ENCODE results near the gene PDE7B. TPM values are rescaled to one million over a fixed set of nuclear protein-coding genes. Genes with fewer than 3 reads are reported as not detected.

Gene PDE7B
- polyA plus RNA-seq, 1 donor (not counting 4 experiments of a cell fraction or from before 2014, with no cell fraction given) = 0.01 TPM

- Histone ChIP-seq H3K4me2 (ENCODE audit: control insufficient read depth, extremely low read depth, insufficient read depth, low read depth, low read length) (no peak overlapping the region), H3K27me3 (ENCODE audit: control insufficient read depth, extremely low read depth, insufficient read depth, low read length) (no peaks in the 10 kb centered on the region), H3K9me3 (ENCODE audit: control insufficient read depth, low read depth, low read length) (no peaks in the 10 kb centered on the region), H4K20me1 (ENCODE audit: control insufficient read depth, extremely low read depth, insufficient read depth, low read length) (no peaks in the 10 kb centered on the region), H3K9me1 (ENCODE audit: control insufficient read depth, extremely low read depth, insufficient read depth, low read length) (no peaks in the 10 kb centered on the region), H2AFZ (ENCODE audit: control insufficient read depth, low read length) (no peak overlapping the region), H3K4me3 (ENCODE audit: control insufficient read depth in 2 of 3, extremely low read depth in 1 of 3, insufficient read depth in 2 of 3, low read depth in 1 of 3, low read length in 3 of 3) (no peak overlapping the region), H3K9ac (ENCODE audit: control insufficient read depth, extremely low read depth, insufficient read depth, low read length) (no peak overlapping the region), H3K27ac (ENCODE audit: control insufficient read depth, insufficient read depth, low read length) (no peak overlapping the region), H3K36me3 (ENCODE audit: control insufficient read depth in 2 of 2, extremely low read depth in 1 of 2, insufficient read depth in 2 of 2, low read length in 2 of 2) (no peaks in the 10 kb centered on the region), H3K79me2 (ENCODE audit: control insufficient read depth, insufficient read depth, low read length) (no peaks in the 10 kb centered on the region), H3K4me1 (ENCODE audit: control insufficient read depth, extremely low read depth, insufficient read depth, low read length) (no peaks in the 10 kb centered on the region)
- no peak for FAIRE-seq
- DNase-seq (ENCODE audit: low read depth, low spot score) = no peak
- dilution Hi-C loops (cut with MboI; ENCODE audit: extremely low pct_ligation_motif_present, low sequenced_read_pairs) = no loop called here
- TF ChIP-seq EZH2 (IDR thresholded peaks at IDR 0.05; ENCODE audit: low read length) (no peak), CTCF (optimal IDR thresholded peaks at IDR 0.05 in 1 of 3, IDR thresholded peaks at IDR 0.05 in 1 of 3, conservative IDR thresholded peaks at IDR 0.05 in 1 of 3; ENCODE audit: extremely low read depth in 1 of 3, insufficient read depth in 2 of 3, low read length in 3 of 3) (no peak)
Observed at GRCh38 chr6:135858931-135859330, 7.4 kb downstream of the PDE7B start.

GRCh38 chr6:135860361-135860760, 8.9 kb downstream of the PDE7B start:
- Histone ChIP-seq H3K79me2 (ENCODE audit: control insufficient read depth, insufficient read depth, low read length) (no peaks in the 10 kb centered on the region), H3K9ac (ENCODE audit: control insufficient read depth, extremely low read depth, insufficient read depth, low read length) (no peak overlapping the region)
- TF ChIP-seq EZH2 (IDR thresholded peaks at IDR 0.05; ENCODE audit: low read length) (no peak), CTCF (optimal IDR thresholded peaks at IDR 0.05 in 1 of 3, IDR thresholded peaks at IDR 0.05 in 1 of 3, conservative IDR thresholded peaks at IDR 0.05 in 1 of 3; ENCODE audit: extremely low read depth in 1 of 3, insufficient read depth in 2 of 3, low read length in 3 of 3) (no peak)

More at GRCh38 chr6:135860361-135860760, 8.9 kb downstream of the PDE7B start:
- Histone ChIP-seq H3K9me1 (ENCODE audit: control insufficient read depth, extremely low read depth, insufficient read depth, low read length) (no peaks in the 10 kb centered on the region), H3K4me1 (ENCODE audit: control insufficient read depth, extremely low read depth, insufficient read depth, low read length) (no peaks in the 10 kb centered on the region), H3K36me3 (ENCODE audit: control insufficient read depth in 2 of 2, extremely low read depth in 1 of 2, insufficient read depth in 2 of 2, low read length in 2 of 2) (no peaks in the 10 kb centered on the region), H4K20me1 (ENCODE audit: control insufficient read depth, extremely low read depth, insufficient read depth, low read length) (no peaks in the 10 kb centered on the region), H3K9me3 (ENCODE audit: control insufficient read depth, low read depth, low read length) (no peaks in the 10 kb centered on the region), H3K27me3 (ENCODE audit: control insufficient read depth, extremely low read depth, insufficient read depth, low read length) (no peaks in the 10 kb centered on the region), H3K27ac (ENCODE audit: control insufficient read depth, insufficient read depth, low read length) (no peak overlapping the region), H2AFZ (ENCODE audit: control insufficient read depth, low read length) (no peak overlapping the region), H3K4me3 (ENCODE audit: control insufficient read depth in 2 of 3, extremely low read depth in 1 of 3, insufficient read depth in 2 of 3, low read depth in 1 of 3, low read length in 3 of 3) (no peak overlapping the region), H3K4me2 (ENCODE audit: control insufficient read depth, extremely low read depth, insufficient read depth, low read depth, low read length) (no peak overlapping the region)
- DNase-seq (ENCODE audit: low read depth, low spot score) = no peak
- dilution Hi-C loops (cut with MboI; ENCODE audit: extremely low pct_ligation_motif_present, low sequenced_read_pairs) = no loop called here
- no peak for FAIRE-seq
